ENCODE results near the gene DCAF11.

DNA sequence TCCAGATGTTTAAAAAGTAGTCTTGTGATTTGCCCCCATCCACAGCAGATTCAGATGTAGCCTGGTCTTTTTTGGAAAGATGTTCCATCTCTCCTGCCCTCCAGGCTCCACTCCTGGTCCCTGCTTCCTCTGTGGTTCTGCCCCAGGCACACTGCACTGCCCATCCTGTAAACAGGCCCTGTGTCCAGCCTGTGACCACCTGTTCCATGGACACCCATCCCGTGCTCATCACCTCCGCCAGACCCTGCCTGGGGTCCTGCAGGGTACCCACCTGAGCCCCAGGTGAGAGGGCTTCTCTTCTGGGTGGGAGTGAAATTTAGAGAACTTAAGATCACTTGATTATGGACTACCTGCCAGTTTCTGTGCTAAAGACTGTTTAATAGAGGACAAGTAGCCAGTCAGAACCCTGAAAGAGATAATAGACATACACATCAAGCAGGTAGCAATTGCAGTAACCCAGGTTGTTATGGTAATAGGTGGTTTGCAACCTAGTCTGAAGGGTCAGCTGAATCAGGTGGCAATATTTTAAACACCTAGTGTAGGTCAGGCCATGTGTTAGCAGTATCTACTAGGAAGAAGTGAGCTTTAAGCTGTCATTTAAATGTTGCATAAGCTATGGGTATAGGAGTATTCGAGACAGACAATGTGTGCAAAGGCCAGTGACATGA lies 34.9 kb downstream of the DCAF11 start:
- no peak for TF ChIP-seq POLR2A (IDR thresholded peaks at IDR 0.05)
- TF ChIP-seq, protein P1, sequence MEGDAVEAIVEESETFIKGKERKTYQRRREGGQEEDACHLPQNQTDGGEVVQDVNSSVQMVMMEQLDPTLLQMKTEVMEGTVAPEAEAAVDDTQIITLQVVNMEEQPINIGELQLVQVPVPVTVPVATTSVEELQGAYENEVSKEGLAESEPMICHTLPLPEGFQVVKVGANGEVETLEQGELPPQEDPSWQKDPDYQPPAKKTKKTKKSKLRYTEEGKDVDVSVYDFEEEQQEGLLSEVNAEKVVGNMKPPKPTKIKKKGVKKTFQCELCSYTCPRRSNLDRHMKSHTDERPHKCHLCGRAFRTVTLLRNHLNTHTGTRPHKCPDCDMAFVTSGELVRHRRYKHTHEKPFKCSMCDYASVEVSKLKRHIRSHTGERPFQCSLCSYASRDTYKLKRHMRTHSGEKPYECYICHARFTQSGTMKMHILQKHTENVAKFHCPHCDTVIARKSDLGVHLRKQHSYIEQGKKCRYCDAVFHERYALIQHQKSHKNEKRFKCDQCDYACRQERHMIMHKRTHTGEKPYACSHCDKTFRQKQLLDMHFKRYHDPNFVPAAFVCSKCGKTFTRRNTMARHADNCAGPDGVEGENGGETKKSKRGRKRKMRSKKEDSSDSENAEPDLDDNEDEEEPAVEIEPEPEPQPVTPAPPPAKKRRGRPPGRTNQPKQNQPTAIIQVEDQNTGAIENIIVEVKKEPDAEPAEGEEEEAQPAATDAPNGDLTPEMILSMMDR (IDR thresholded peaks at IDR 0.05) = no peak
